Effector CD4-positive, alpha-beta T cell (primary cell): ENCODE results near the gene RALY.

Experiments
- DNase-seq: peaks from one replicate; pipeline ENCODE4 v3.0.0-alpha.2; 2020

The RALY gene

DNA sequence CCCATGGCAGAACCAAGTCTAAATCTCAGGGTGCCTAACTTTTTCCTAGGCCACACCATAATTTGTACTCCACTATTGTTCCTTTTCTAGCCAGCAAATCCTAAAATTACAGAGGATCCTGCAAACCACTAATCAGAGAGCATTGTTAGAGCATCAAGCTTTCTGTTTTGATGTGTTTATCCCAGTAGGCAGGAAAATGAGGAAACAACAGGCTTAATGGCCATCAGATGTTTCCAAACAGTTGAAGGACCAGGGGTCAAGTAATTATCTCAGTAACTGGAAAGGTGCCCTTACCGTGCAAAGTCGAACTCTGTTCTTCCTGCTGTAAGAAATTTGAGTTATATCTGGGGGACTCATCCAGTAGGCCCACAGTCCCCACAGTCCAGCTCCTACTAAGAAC lies 58.7 kb downstream of the RALY start:
- no peak for DNase-seq

DNA sequence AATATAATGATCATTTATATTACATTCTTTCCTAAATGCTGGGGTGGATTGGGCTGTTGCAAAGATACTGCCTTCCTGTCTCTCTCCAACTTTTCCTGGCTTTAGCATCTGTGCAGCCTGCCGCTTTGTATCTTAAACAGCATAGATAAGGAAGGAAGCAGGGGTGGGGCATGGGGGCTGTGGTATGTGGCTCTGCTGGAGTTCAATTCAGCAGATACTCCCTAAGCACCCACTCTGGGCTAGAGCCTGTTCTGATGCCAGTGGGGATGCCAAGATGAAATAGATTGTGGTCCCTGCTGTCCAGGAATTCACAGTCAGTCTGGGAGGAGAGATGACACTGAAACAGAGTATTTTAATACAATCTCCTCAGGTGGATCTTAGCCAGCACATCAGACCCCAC lies 61.6 kb downstream of the RALY start:
- no peak for DNase-seq

GRCh38 chr20:34058831-34059230 lies 65.1 kb downstream of the RALY start:
- DNase-seq, result no peak

GRCh38 chr20:34060970-34061369 lies 67.3 kb downstream of the RALY start:
- DNase-seq, result no peak

GRCh38 chr20:34061695-34062094 lies 68.0 kb downstream of the RALY start:
- no peak for DNase-seq

- no peak for DNase-seq
Observed at GRCh38 chr20:34062570-34063482, 69.1 kb downstream of the RALY start.

DNA sequence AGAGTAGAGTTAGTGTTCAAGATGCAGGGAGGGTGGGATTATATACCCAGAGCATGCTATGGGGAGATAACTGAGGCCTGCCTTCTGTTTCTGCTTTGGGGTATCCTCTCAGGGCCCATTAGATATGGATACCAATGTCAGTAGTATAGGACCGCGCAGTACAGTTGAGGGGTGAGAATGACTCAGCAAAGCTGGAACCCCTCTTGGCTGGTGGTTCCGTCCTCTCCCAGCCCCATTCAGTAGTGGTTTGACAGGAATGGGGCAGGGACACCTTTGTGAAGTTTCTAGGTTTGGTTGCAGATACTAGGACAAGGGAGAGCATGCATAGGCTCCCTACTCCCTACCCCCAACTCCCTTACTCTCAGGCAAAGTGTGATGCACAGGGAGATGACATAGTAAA lies 70.6 kb downstream of the RALY start:
- DNase-seq, result no peak

- no peak for DNase-seq
Observed at GRCh38 chr20:34065260-34065659, 71.5 kb downstream of the RALY start.

DNA sequence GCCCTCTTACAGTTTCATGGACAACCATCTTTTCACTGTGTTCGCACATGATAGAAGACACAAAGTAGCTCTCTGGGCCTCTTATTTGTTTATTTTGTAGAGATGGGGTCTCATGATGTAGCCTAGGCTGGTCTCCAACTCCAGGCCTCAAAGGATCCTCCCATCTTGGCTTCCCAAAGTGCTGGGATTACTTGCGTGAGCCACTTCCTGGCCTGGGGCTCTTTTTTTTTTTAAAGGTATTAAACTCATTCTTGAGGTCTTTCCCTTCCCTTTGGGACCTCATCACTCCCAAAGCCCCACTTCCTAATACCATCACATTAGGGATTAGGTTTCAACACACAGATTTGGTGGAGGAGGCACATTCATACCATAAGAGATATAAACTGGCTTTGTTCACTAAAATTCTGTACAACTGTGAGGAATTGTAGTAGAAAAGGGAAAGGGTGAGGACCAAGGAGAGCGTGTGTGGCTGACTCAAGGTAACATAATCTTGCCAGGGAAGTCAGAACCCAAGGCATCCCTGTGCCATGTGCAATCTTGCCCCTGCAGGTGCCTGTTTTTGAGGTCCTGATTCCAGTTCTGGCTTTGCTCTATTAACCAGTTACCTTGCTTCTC lies 72.9 kb downstream of the RALY start:
- no peak for DNase-seq

DNA sequence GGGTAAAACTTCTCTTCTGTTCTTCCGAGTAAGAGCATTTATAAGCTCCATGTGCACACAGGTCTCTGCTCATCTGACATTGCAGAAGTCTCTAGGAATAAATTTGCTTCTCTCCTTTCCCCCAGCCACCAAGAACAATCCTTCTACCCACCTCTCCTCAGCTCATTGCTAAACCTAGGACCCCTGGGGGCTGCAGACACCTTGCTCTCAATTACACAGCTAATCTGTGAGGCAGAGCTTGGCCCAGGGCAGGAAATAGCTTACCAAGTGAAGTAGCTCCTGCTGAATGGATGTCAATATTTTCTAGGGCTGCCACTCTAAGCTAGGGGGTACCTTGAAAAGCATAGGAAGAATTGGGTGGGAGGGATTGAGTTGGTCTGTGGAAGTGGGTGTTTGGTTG lies 74.3 kb downstream of the RALY start:
- no peak for DNase-seq

DNA sequence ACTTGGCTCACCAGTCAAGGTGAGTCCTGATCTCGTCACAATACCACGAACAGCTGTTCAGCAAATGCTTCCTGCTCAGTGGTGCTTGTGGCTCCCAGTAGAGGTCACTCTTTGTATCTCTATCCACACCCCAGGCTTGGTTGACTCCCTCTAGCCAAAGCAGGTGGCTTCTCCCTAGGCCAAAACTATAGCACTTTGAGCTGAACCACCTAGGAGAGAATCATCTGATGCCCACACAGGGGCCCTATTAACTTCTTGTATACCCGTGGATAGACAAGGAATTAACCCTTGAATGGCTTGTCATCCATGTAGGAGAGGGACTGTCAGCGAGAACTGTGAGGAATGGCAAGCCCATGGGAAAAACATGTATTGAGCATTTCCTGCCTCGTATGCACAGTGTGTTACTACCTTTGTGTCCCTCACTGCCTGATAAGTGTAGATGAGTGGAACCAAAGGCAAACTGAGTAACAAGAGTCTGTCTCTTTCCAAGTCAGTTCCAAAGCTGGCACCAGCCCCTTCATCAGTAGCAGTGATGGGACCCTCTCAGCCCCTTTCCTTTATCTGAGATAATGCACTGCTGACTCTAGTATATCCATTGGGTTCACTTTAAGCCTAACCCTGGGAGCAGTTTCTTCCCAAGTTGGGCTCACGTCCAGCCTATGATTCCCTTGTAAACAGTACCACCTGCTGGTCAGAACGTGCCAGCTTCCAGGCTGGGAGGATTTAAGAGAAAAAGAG lies 75.8 kb downstream of the RALY start:
- peak; percentile 36 for DNase-seq

DNA sequence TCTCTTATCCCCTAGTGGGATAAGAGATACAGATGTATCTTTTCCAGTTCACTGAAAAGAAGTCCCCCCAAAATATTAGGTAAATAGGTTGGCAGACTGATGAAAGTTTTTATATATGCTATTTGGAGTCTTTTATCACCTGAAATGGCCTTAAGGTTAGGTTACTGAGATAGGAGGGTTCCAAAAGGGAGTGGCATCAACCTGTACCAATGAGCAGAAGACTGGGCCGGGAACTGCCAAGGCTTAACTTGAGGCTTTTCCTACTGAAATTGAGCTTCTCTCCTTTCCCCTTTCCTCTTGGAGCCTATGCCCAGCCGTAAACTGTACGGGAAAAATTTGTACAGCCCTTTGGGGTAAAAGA lies 76.3 kb downstream of the RALY start:
- no peak for DNase-seq

DNA sequence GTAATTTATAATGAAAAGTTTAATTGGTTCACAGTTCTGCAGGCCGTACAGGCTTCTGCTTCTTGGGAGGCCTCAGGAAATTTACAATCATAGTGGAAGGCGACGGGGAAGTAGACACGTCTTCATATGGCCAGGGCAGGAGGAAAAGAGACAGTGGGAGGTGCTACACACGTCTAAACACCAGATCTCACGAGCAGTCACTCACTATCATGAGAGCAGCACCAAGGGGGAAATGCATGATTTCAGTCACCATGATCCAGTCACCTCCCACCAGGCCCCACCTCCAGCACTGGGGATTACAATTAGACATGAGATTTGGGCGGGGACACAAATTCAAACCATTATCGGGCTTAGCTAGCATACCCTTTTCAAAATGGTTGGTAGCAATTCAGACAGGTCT lies 77.1 kb downstream of the RALY start:
- DNase-seq, result no peak

DNA sequence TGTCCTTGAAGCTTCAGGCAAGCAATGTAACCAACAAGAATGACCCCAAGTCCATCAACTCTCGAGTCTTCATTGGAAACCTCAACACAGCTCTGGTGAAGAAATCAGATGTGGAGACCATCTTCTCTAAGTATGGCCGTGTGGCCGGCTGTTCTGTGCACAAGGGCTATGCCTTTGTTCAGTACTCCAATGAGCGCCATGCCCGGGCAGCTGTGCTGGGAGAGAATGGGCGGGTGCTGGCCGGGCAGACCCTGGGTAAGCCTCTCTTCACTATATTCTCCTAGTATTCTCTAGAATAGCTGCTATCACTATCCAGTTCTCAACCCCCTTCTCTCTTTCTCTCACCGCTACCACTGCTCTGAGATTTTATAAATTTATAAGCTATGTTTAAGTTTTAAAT lies 78.4 kb downstream of the RALY start:
- DNase-seq, result no peak

DNA sequence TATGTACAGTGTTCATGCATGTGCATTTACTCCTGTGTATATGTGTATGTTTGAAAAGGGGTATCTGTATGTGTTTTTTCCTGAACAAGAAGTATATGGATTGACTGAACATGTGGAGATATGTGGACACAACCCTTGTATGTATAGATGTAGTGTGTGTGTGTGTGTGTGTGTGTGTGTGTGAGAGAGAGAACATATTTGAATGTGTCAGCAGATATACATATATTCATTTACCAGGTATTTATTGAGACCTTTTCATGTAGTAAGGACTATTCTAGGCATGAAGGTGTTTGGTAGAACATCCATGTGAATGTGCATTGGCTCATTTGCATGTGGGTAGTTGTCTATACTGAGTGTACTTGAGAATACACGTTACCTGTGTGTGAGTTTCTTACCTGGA lies 79.1 kb downstream of the RALY start:
- DNase-seq, result no peak

DNA sequence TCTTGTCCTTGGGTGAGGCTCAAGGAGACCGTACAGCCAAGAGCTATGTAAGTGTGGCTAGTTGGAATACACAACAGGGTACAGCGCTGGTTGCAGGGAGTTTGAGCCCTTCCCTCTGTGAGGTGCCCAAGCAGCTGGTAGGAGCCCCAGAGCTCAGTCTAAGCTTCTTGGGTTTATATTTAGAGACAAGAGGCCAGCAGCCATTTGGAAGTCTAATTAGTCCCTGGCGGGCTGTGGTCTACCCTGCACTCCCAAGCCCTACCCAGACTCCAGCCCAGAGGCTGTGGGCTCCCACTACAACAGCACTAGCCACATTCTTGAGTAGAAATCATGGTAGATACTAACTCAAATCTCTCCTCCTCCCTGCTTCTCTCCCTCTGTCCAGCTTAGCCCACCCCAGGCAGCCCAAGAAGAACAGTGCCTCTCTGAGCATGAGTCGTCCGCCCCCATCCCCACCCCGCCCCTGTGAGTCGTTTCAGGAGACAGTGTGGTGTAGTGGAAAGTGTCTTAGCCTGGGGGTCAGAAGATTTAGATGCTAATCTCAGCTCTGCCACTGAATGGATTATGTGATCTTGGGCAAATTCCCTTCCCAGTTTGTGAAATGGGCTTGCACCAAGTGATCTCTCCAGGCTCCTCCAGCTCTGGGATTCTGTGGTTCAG lies 80.5 kb downstream of the RALY start:
- DNase-seq, result no peak

DNA sequence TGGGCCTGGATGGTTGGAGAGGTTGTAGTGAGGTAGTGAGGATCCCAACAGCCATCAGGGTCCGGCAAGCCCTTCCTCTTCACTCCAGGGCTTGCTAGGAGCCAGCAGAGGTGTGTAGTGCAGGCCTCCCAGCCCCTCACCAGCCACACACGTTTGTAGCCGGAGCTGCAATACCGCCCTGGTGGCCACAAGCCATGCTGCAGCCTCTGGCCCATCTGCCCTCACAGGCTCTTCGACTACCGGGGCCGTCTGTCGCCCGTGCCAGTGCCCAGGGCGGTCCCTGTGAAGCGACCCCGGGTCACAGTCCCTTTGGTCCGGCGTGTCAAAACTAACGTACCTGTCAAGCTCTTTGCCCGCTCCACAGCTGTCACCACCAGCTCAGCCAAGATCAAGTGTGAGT lies 81.9 kb downstream of the RALY start:
- DNase-seq, result no peak

GRCh38 chr20:34076952-34077351 lies 83.2 kb downstream of the RALY start:
- DNase-seq, result no peak

GRCh38 chr20:34078540-34078939 lies 84.8 kb downstream of the RALY start:
- no peak for DNase-seq

- DNase-seq, result no peak
Observed at GRCh38 chr20:34079818-34080217, 86.1 kb downstream of the RALY start.

GRCh38 chr20:34082232-34082887 lies 88.6 kb downstream of the RALY start:
- DNase-seq, result no peak

GRCh38 chr20:34083137-34083536 lies 89.4 kb downstream of the RALY start:
- DNase-seq, result no peak

DNA sequence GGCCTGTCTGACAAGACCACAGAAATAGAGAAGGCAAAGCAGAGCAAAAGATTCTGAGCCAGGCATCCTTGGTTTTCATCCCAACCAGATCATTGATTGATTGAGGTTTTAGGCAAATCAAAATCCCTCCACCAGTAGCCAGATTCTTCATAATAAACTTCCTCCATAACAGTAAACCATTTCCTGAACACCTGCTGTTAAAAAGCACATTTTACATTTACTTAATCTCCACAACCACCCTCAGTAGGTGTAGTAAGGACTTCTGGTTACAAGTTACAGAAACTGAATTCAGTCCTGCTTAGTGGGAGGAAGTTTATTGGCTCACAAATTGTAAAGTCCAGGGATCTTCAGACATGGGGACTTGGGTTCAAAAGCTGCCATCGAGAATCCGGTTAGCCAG lies 90.1 kb downstream of the RALY start:
- DNase-seq, result no peak
